CD14-positive monocyte (primary cell): ENCODE results near the gene UBA7. TPM values are rescaled to one million over a fixed set of nuclear protein-coding genes. Genes with fewer than 3 reads are reported as not detected.

ENCODE experiments used
- DNase-seq, 3 donors: peaks; one replicate each; pipeline ENCODE4 v3.0.0-alpha.2; 2011 to 2022
- H2AFZ ChIP-seq: 2 replicates; pipeline ENCODE4 v1.6.0; 2012; ENCODE audit warnings: mild to moderate bottlenecking, low read depth, low read length, inconsistent platforms; ENCODE audit not compliant: insufficient read depth, poor library complexity, severe bottlenecking
- H3K27ac ChIP-seq, 2 donors: 1 replicate in 1 of 2; 2 replicates in 1 of 2; pipeline ENCODE4 v1.5.1; 2012 to 2013; ENCODE audit warnings: low read length in 2 of 2, control low read depth in 1 of 2, inconsistent platforms in 1 of 2, low read depth in 1 of 2, mild to moderate bottlenecking in 1 of 2
- H3K27me3 ChIP-seq, 2 donors: one replicate each; pipeline versions ENCODE4 v1.6.0 to v1.6.1; 2011 to 2013; ENCODE audit warnings: low read length in 2 of 2; ENCODE audit not compliant: control insufficient read depth in 2 of 2, insufficient read depth in 2 of 2
- H3K36me3 ChIP-seq, 2 donors: replicated peaks in 1 of 2; 1 replicate in 1 of 2; 2 replicates in 1 of 2; pipeline versions ENCODE4 v1.5.1 to v1.6.1; 2012 to 2013; ENCODE audit warnings: low read length in 2 of 2, control low read depth in 1 of 2, inconsistent platforms in 1 of 2, mild to moderate bottlenecking in 1 of 2; ENCODE audit not compliant: insufficient read depth in 2 of 2, control insufficient read depth in 1 of 2
- H3K4me1 ChIP-seq, 2 donors: 1 replicate in 1 of 2; 2 replicates in 1 of 2; pipeline versions ENCODE4 v1.5.1 to v1.6.1; 2012 to 2013; ENCODE audit warnings: low read length in 2 of 2, control low read depth in 1 of 2, inconsistent platforms in 1 of 2, mild to moderate bottlenecking in 1 of 2, moderate library complexity in 1 of 2; ENCODE audit not compliant: insufficient read depth in 2 of 2, control insufficient read depth in 1 of 2
- H3K4me2 ChIP-seq: replicated peaks from 2 replicates; pipeline ENCODE3; 2012; ENCODE audit warnings: low read length, moderate library complexity, mild to moderate bottlenecking; ENCODE audit not compliant: poor library complexity, severe bottlenecking; ENCODE audit errors: extremely low read depth
- H3K4me3 ChIP-seq, 3 experiments: fragments of 200-600 bp in 1 of 3; sonication (generic) in 1 of 3; replicated peaks in 1 of 3; 1 replicate in 2 of 3; 2 replicates in 1 of 3; pipeline ENCODE4 v1.5.1; 2011 to 2013; ENCODE audit warnings: low read length in 3 of 3, mild to moderate bottlenecking in 3 of 3, control low read depth in 2 of 3, low read depth in 2 of 3, inconsistent platforms in 1 of 3, moderate library complexity in 1 of 3
- H3K79me2 ChIP-seq: 2 replicates; pipeline ENCODE4 v1.6.0; 2012; ENCODE audit warnings: mild to moderate bottlenecking, control low read depth, inconsistent platforms, low read length, moderate library complexity; ENCODE audit not compliant: insufficient read depth
- H3K9ac ChIP-seq: 2 replicates; pipeline ENCODE4 v1.6.0; 2017; ENCODE audit warnings: low read length, mild to moderate bottlenecking; ENCODE audit not compliant: insufficient read depth, poor library complexity, severe bottlenecking
- H3K9me3 ChIP-seq, 2 donors: replicated peaks in 1 of 2; 1 replicate in 1 of 2; 2 replicates in 1 of 2; pipeline versions ENCODE4 v1.5.1 to v1.6.1; 2012 to 2013; ENCODE audit warnings: low read length in 2 of 2, control low read depth in 1 of 2; ENCODE audit not compliant: control insufficient read depth in 1 of 2, insufficient read depth in 1 of 2
- H4K20me1 ChIP-seq: 2 replicates; pipeline ENCODE4 v1.6.0; 2012; ENCODE audit warnings: mild to moderate bottlenecking, low read length, control low read depth, moderate library complexity; ENCODE audit not compliant: insufficient read depth
- H3K27ac Mint-ChIP-seq, 7 donors: one replicate each; pipeline ENCODE4 v1.8.0; 2020; ENCODE audit warnings: mild to moderate bottlenecking in 7 of 7, mixed read lengths in 7 of 7, moderate library complexity in 6 of 7, inconsistent platforms in 2 of 7
- H3K27me3 Mint-ChIP-seq, 3 donors: one replicate each; pipeline ENCODE4 v1.8.0; 2021 to 2022; ENCODE audit warnings: low read depth in 3 of 3, mild to moderate bottlenecking in 3 of 3, mixed read lengths in 3 of 3, moderate library complexity in 3 of 3, inconsistent platforms in 1 of 3
- H3K36me3 Mint-ChIP-seq, 2 donors: one replicate each; pipeline ENCODE4 v1.8.0; 2020; ENCODE audit warnings: mixed read lengths in 2 of 2, inconsistent platforms in 1 of 2, mild to moderate bottlenecking in 1 of 2
- H3K4me1 Mint-ChIP-seq: one replicate; pipeline ENCODE4 v1.8.0; 2020; ENCODE audit warnings: mild to moderate bottlenecking, mixed read lengths
- H3K4me3 Mint-ChIP-seq, 2 donors: one replicate each; pipeline ENCODE4 v1.8.0; 2020; ENCODE audit warnings: mild to moderate bottlenecking in 2 of 2, mixed read lengths in 2 of 2, moderate library complexity in 1 of 2
- H3K9me3 Mint-ChIP-seq, 7 donors: one replicate each; pipeline ENCODE4 v1.8.0; 2020 to 2022; ENCODE audit warnings: mixed read lengths in 7 of 7, mild to moderate bottlenecking in 6 of 7, moderate library complexity in 6 of 7, inconsistent platforms in 2 of 7
- WGBS: methylation state at CpG from one replicate; pipeline ENCODE4 v1.1.5; 2013; ENCODE audit warnings: missing lambda C conversion rate; ENCODE audit not compliant: insufficient coverage; 5-methylcytosine and 5-hydroxymethylcytosine counted together
- intact Hi-C, 2 donors: fragments of 100-400 bp; cut with micrococcal nuclease; formaldehyde crosslinking; loops; one replicate each; pipeline versions ENCODE4 v1.15.0 to v1.15.1; 2023
- polyA plus RNA-seq, 3 donors: library from polyadenylated mRNA; depleted of rRNA in 1 of 3; unstranded in 2 of 3; stranded (reverse) in 1 of 3; fragments of 300-500 nt in 2 of 3; fragments of >200 nt in 1 of 3; fragmentation: Illumina TruSeq in 2 of 3; gene quantifications; 1 replicate in 2 of 3; 2 replicates in 1 of 3; pipeline ENCODE4 v1.2.3, GENCODE V29; 2012 to 2021
- TF ChIP-seq, protein P1 (sequence below): fragments of 200-600 bp; IDR thresholded peaks from one replicate; pipeline ENCODE4 v1.8.0; 2022; ENCODE audit warnings: antibody characterized with exemption, mild to moderate bottlenecking

Gene UBA7
- polyA plus RNA-seq, 3 donors: 39.1 to 399 (median 43.7) TPM

DNA sequence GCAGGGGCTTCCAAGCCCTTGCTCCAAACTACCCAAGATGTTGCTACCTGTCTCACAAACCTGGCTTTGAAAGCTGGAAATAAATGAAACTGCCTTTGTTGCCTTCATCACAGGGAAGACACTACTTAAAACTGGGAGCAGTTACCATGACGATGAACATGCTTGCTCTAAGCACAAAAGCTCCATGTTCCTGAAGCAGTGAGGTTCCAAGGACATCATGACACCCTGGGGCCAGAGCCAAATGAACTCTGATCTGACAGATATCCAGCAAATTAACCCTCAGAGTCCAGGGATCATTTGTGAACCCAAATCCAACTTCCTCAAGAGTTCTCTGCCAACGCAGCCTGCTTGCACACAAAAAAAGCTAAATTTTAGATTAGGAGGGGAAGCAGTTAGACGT lies 31.9 kb upstream of the UBA7 start:
- H3K36me3 Mint-ChIP-seq: peaks cover 35 to 57% of the 10 kb centered on the region in 2 donors
- Histone ChIP-seq H2AFZ (no peak overlapping the region), H3K79me2 (no peaks in the 10 kb centered on the region), H3K9me3 (no peaks in the 10 kb centered on the region), H3K27me3 (no peaks in the 10 kb centered on the region), H3K27ac (no peak overlapping the region), H3K4me1 (no peaks in the 10 kb centered on the region), H4K20me1 (no peaks in the 10 kb centered on the region), H3K9ac (no peak overlapping the region), H3K4me2 (no peak overlapping the region), H3K4me3 (no peak overlapping the region), H3K36me3 (peaks cover 19 to 68% of the 10 kb centered on the region in 2 donors)
- no peak overlapping the region for H3K27ac Mint-ChIP-seq
- H3K27me3 Mint-ChIP-seq: peaks cover 0 to 1% (median 0%) of the 10 kb centered on the region in 3 donors
- DNase-seq: no peak
- H3K4me1 Mint-ChIP-seq: no peaks in the 10 kb centered on the region
- intact Hi-C loops: no loop called here
- TF ChIP-seq, protein P1, sequence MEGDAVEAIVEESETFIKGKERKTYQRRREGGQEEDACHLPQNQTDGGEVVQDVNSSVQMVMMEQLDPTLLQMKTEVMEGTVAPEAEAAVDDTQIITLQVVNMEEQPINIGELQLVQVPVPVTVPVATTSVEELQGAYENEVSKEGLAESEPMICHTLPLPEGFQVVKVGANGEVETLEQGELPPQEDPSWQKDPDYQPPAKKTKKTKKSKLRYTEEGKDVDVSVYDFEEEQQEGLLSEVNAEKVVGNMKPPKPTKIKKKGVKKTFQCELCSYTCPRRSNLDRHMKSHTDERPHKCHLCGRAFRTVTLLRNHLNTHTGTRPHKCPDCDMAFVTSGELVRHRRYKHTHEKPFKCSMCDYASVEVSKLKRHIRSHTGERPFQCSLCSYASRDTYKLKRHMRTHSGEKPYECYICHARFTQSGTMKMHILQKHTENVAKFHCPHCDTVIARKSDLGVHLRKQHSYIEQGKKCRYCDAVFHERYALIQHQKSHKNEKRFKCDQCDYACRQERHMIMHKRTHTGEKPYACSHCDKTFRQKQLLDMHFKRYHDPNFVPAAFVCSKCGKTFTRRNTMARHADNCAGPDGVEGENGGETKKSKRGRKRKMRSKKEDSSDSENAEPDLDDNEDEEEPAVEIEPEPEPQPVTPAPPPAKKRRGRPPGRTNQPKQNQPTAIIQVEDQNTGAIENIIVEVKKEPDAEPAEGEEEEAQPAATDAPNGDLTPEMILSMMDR: no peak
- no peak overlapping the region for H3K4me3 Mint-ChIP-seq
- 100% methylated on average over 1 of the region's 3 CpGs for WGBS
- no peaks in the 10 kb centered on the region for H3K9me3 Mint-ChIP-seq

DNA sequence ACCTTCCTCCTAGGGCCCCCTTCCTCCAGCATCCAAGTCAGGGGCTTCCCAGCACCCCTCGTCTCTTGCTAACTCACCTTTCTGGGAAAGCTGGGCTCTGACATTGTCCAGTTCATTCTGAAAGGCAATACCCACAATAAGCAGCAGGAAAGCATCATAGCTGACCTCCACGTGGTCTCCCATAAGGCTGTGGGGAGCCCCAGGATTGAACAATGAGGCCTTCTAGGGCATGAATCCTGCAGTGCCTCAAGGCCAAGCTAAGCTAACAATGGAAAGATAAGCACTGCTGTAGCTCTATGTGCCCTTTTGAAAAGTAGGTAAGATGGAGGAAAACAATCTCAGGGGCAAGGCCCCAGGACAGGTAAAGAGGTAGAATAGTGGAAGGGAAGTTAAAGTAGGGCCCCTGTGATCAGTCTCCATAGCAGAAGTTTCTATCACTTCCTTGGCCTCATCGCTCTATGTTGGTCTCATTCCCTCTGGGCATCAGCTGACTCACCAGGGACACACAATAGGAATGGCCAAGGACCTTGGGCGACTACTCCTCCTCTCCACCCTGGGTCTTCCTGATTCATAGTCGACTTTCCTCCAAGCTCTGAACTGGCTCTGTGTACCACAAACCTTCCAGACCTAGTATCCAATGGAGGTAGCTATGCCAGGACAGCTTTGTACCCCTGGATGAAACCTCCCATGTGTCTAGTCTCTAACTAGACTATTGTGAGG lies 30.9 kb upstream of the UBA7 start:
- H3K27ac Mint-ChIP-seq: peak overlapping the region in 4 of 7 donors; percentile 27 to 79 (median 44)
- H4K20me1 ChIP-seq: no peaks in the 10 kb centered on the region

More for the DNA sequence above, 30.9 kb upstream of the UBA7 start:
- Histone ChIP-seq H3K79me2 (no peaks in the 10 kb centered on the region), H3K36me3 (peaks cover 19 to 68% of the 10 kb centered on the region in 2 donors), H3K4me1 (no peaks in the 10 kb centered on the region), H3K4me2 (no peak overlapping the region), H3K4me3 (no peak overlapping the region), H3K27me3 (no peaks in the 10 kb centered on the region), H2AFZ (no peak overlapping the region), H3K27ac (no peak overlapping the region), H3K9ac (no peak overlapping the region), H3K9me3 (no peaks in the 10 kb centered on the region)
- no peak for DNase-seq
- Mint-ChIP-seq H3K36me3 (peaks cover 35 to 57% of the 10 kb centered on the region in 2 donors), H3K4me3 (no peak overlapping the region), H3K9me3 (no peaks in the 10 kb centered on the region), H3K27me3 (peaks cover 0 to 1% (median 0%) of the 10 kb centered on the region in 3 donors), H3K4me1 (no peaks in the 10 kb centered on the region)
- intact Hi-C loops: no loop called here
- TF ChIP-seq, protein P1: no peak
- 85% methylated on average over 5 of the region's 5 CpGs for WGBS
